ENCODE measurements around the gene PKDREJ.
"Not testable (repeated sequence)": the region's sequence is repeated elsewhere in the genome, so short reads cannot be mapped to it uniquely, and the experiment has no call there.

- not testable (repeated sequence) for TF ChIP-seq CTCF (IDR thresholded peaks at IDR 0.05); EP300 (IDR thresholded peaks at IDR 0.05; ENCODE audit: low read depth)
These were observed 1.4 kb upstream of the PKDREJ start for GRCh38 chr22:46264520-46264919.
